HepG2 (cell line): ENCODE results near the gene CBX2. TPM values are rescaled to one million over a fixed set of nuclear protein-coding genes. Genes with fewer than 3 reads are reported as not detected.

ENCODE experiments used
- POLR2AphosphoS2 ChIP-seq: IDR thresholded peaks from 2 replicates; pipeline ENCODE4 v1.6.1; 2011; ENCODE audit warnings: low read depth, low read length, improper control_type of control experiment
- PRPF4 ChIP-seq: fragments of 200-400 bp; formaldehyde crosslinking; IDR thresholded peaks from 2 replicates; pipeline ENCODE4 v1.6.1; 2016; ENCODE audit warnings: low read length, low read depth; ENCODE audit not compliant: poor library complexity, severe bottlenecking
- RCOR2 ChIP-seq: IDR thresholded peaks from 2 replicates; pipeline ENCODE4 v1.6.1; 2016; ENCODE audit warnings: missing biosample characterization, missing genetic modification reagents
- TARDBP ChIP-seq: sonication (generic); formaldehyde crosslinking; IDR thresholded peaks from 2 replicates; pipeline ENCODE4 v1.8.0; 2022; ENCODE audit warnings: mild to moderate bottlenecking, missing genetic modification reagents
- TBP ChIP-seq: sonication (generic); formaldehyde crosslinking; IDR thresholded peaks from 2 replicates; pipeline ENCODE4 v1.5.0; 2020; ENCODE audit warnings: missing genetic modification reagents
- TBX3 ChIP-seq: fragments of 450-650 bp; IDR thresholded peaks from 2 replicates; pipeline ENCODE4 v1.6.1; 2017; ENCODE audit warnings: antibody characterized with exemption, mild to moderate bottlenecking, inconsistent platforms, borderline replicate concordance
- ZEB1 ChIP-seq: IDR thresholded peaks from 2 replicates; pipeline ENCODE4 v1.6.1; 2012; ENCODE audit warnings: mild to moderate bottlenecking, low read depth, inconsistent platforms; ENCODE audit not compliant: insufficient replicate concordance
- ZNF101 ChIP-seq: sonication (generic); formaldehyde crosslinking; IDR thresholded peaks from 2 replicates; pipeline ENCODE4 v1.4.0; 2020; ENCODE audit warnings: mild to moderate bottlenecking, low read depth, missing genetic modification reagents, borderline replicate concordance
- ZNF12 ChIP-seq: sonication (generic); formaldehyde crosslinking; IDR thresholded peaks from 2 replicates; pipeline ENCODE4 v1.5.0; 2020; ENCODE audit warnings: missing genetic modification reagents
- ZNF230 ChIP-seq: sonication (generic); formaldehyde crosslinking; IDR thresholded peaks from 2 replicates; pipeline ENCODE4 v1.4.0; 2020; ENCODE audit warnings: mild to moderate bottlenecking, missing genetic modification reagents
- ZNF549 ChIP-seq: sonication (generic); formaldehyde crosslinking; IDR thresholded peaks from 2 replicates; pipeline ENCODE4 v1.5.0; 2020; ENCODE audit warnings: missing genetic modification reagents
- ZNF564 ChIP-seq: sonication (generic); formaldehyde crosslinking; IDR thresholded peaks from 2 replicates; pipeline ENCODE4 v1.8.1; 2023; ENCODE audit warnings: mild to moderate bottlenecking, missing genetic modification reagents
- ZNF572 ChIP-seq: sonication (generic); formaldehyde crosslinking; IDR thresholded peaks from 2 replicates; pipeline ENCODE4 v1.5.1; 2020; ENCODE audit warnings: mild to moderate bottlenecking, missing genetic modification reagents
- ZNF709 ChIP-seq: sonication (generic); formaldehyde crosslinking; IDR thresholded peaks from 2 replicates; pipeline ENCODE4 v1.5.0; 2020; ENCODE audit warnings: mild to moderate bottlenecking, missing genetic modification reagents
- ZNF749 ChIP-seq: sonication (generic); formaldehyde crosslinking; IDR thresholded peaks from 2 replicates; pipeline ENCODE4 v1.8.0; 2022; ENCODE audit warnings: mild to moderate bottlenecking, missing genetic modification reagents, moderate library complexity, borderline replicate concordance
- ZNF780A ChIP-seq: sonication (generic); formaldehyde crosslinking; IDR thresholded peaks from 2 replicates; pipeline ENCODE4 v1.8.0; 2022; ENCODE audit warnings: mild to moderate bottlenecking, missing genetic modification reagents, moderate library complexity
- polyA plus RNA-seq, 8 experiments: library from polyadenylated mRNA; depleted of rRNA in 3 of 8; stranded (reverse) in 7 of 8; unstranded in 1 of 8; fragments of >200 nt; fragmentation: Illumina TruSeq in 4 of 8; extraction: Trizol in 4 of 8; gene quantifications; 2 replicates each; pipeline versions ENCODE4 v1.2.1 to v1.2.3, GENCODE V29; 2011 to 2016; ENCODE audit warnings: low read depth in 4 of 8, missing spikeins in 1 of 8, mixed read lengths in 1 of 8; ENCODE audit not compliant: insufficient read depth in 1 of 8
- total RNA-seq, 5 experiments: library from RNA; depleted of rRNA; stranded (reverse); fragments of >200 nt; fragmentation: Illumina TruSeq; extraction: Trizol; gene quantifications; 2 replicates each; pipeline ENCODE4 v1.2.3, GENCODE V29; 2016; ENCODE audit warnings: low read depth in 1 of 5
- TF ChIP-seq, protein P1 (sequence below): sonication (generic); formaldehyde crosslinking; IDR thresholded peaks from 2 replicates; pipeline ENCODE4 v1.9.0; 2022; ENCODE audit warnings: low read depth, missing genetic modification reagents
- TF ChIP-seq, protein P2 (sequence below): sonication (generic); formaldehyde crosslinking; IDR thresholded peaks from 2 replicates; pipeline ENCODE4 v1.5.0; 2020; ENCODE audit warnings: mild to moderate bottlenecking, missing genetic modification reagents, borderline replicate concordance
- TF ChIP-seq, protein P3 (sequence below): sonication (generic); formaldehyde crosslinking; IDR thresholded peaks from 2 replicates; pipeline ENCODE4 v1.4.0; 2020; ENCODE audit warnings: missing genetic modification reagents, low read depth, mild to moderate bottlenecking, borderline replicate concordance
- TF ChIP-seq, protein P4 (sequence below): sonication (generic); formaldehyde crosslinking; IDR thresholded peaks from 2 replicates; pipeline ENCODE4 v1.4.0; 2020; ENCODE audit warnings: missing genetic modification reagents
- TF ChIP-seq, protein P5 (sequence below): sonication (generic); formaldehyde crosslinking; IDR thresholded peaks from 2 replicates; pipeline ENCODE4 v1.8.0; 2022; ENCODE audit warnings: mild to moderate bottlenecking, missing genetic modification reagents, borderline replicate concordance

The CBX2 gene
- total and polyA plus RNA-seq, 2 of the 13 experiments (the other 11 are each of a cell fraction or from before 2014, with no cell fraction given): 14.5 to 31.1 TPM

DNA sequence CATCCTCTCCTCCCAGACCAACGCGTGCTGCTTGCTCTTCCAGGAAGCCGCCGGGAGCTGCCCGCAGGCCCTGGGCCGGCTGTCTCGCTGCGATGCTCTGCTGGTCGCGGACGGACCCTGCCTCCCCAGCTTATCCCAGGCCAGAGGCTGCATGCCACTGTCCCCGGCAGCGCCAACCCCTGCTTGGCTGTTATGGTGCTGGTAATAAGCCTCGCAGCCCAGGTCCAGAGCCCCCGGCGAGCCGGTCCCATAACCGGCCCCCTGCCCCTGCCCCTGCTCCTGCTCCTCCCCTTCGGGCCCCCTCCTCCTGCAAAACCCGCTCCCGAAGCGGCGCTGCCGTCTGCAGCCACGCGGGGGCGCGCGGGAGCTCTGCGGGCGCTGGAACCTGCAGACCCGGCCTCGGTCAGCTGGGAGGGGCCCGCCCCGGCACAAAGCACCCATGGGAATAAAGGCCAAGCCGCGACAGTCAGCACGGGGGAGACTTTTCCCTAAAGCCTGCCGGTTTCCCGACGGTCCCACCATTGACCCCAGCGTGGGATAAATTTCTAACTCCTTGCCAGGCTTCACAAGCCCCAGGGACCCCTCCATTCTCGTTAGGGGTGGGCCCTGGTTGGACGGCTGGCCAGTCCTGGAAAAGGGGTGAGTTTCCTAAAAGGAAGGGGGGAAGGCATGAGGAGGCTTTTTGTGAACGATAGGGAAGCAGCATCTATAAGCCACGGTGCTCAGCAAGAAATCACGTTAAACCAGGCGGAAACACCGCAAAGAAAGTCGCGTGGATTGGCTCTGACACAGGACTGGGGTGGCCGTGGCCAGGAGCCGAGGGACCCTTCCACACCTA, 36.0 kb upstream of the CBX2 start (continued):
- TF ChIP-seq TARDBP (CRISPR knock-in tag) (peak; percentile 75; the same call in 1 of the 2 replicates), ZNF101 (CRISPR knock-in tag) (no peak), ZNF564 (no peak), PRPF4 (no peak), RCOR2 (CRISPR knock-in tag) (peak; percentile 34; the same call in 1 of the 2 replicates), ZNF709 (CRISPR knock-in tag) (no peak), POLR2AphosphoS2 (no peak), ZNF749 (no peak), ZNF230 (CRISPR knock-in tag) (no peak), TBP (peak; percentile 82; the same call in 1 of the 2 replicates), ZNF780A (no peak), ZNF549 (CRISPR knock-in tag) (no peak), ZNF572 (peak; percentile 92; the same call in 1 of the 2 replicates), ZEB1 (peak; percentile 75), TBX3 (peak; percentile 21; the same call in 1 of the 2 replicates), ZNF12 (CRISPR knock-in tag) (no peak)
- TF ChIP-seq, protein P1, sequence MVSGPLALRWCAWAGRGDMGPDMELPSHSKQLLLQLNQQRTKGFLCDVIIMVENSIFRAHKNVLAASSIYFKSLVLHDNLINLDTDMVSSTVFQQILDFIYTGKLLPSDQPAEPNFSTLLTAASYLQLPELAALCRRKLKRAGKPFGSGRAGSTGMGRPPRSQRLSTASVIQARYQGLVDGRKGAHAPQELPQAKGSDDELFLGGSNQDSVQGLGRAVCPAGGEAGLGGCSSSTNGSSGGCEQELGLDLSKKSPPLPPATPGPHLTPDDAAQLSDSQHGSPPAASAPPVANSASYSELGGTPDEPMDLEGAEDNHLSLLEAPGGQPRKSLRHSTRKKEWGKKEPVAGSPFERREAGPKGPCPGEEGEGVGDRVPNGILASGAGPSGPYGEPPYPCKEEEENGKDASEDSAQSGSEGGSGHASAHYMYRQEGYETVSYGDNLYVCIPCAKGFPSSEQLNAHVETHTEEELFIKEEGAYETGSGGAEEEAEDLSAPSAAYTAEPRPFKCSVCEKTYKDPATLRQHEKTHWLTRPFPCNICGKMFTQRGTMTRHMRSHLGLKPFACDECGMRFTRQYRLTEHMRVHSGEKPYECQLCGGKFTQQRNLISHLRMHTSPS: no peak
- TF ChIP-seq, protein P2, sequence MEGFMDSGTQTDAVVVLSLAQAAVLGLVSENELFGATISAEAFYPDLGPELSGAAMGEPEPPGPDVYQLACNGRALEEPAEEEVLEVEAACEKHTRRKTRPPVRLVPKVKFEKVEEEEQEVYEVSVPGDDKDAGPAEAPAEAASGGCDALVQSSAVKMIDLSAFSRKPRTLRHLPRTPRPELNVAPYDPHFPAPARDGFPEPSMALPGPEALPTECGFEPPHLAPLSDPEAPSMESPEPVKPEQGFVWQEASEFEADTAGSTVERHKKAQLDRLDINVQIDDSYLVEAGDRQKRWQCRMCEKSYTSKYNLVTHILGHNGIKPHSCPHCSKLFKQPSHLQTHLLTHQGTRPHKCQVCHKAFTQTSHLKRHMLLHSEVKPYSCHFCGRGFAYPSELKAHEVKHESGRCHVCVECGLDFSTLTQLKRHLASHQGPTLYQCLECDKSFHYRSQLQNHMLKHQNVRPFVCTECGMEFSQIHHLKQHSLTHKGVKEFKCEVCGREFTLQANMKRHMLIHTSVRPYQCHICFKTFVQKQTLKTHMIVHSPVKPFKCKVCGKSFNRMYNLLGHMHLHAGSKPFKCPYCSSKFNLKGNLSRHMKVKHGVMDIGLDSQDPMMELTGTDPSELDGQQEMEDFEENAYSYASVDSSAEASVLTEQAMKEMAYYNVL: no peak; the same call in 1 of the 2 replicates
- TF ChIP-seq, protein P3, sequence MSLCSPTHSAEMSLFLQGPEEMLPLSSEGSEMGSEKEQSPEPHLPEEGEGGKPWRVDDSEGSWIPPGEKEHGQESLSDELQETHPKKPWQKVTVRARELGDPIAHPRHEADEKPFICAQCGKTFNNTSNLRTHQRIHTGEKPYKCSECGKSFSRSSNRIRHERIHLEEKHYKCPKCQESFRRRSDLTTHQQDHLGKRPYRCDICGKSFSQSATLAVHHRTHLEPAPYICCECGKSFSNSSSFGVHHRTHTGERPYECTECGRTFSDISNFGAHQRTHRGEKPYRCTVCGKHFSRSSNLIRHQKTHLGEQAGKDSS (CRISPR knock-in tag): 0 out of 2 replicates have a peak, but pooled peaks have one; percentile 64
- TF ChIP-seq, protein P4, sequence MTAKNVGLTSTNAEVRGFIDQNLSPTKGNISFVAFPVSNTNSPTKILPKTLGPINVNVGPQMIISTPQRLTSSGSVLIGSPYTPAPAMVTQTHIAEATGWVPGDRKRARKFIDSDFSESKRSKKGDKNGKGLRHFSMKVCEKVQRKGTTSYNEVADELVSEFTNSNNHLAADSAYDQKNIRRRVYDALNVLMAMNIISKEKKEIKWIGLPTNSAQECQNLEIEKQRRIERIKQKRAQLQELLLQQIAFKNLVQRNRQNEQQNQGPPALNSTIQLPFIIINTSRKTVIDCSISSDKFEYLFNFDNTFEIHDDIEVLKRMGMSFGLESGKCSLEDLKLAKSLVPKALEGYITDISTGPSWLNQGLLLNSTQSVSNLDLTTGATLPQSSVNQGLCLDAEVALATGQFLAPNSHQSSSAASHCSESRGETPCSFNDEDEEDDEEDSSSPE (CRISPR knock-in tag): peak; percentile 62
- TF ChIP-seq, protein P5, sequence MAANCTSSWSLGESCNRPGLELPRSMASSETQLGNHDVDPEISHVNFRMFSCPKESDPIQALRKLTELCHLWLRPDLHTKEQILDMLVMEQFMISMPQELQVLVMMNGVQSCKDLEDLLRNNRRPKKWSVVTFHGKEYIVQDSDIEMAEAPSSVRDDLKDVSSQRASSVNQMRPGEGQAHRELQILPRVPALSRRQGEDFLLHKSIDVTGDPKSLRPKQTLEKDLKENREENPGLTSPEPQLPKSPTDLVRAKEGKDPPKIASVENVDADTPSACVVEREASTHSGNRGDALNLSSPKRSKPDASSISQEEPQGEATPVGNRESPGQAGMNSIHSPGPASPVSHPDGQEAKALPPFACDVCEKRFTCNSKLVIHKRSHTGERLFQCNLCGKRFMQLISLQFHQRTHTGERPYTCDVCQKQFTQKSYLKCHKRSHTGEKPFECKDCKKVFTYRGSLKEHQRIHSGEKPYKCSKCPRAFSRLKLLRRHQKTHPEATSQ: no peak
